B cell (primary cell): ENCODE results near the gene SGCG. TPM values are rescaled to one million over a fixed set of nuclear protein-coding genes. Genes with fewer than 3 reads are reported as not detected.

Source experiments
- ATAC-seq: fragments of 200-7000 bp; cut with Tn5 transposase; one replicate; pipeline ENCODE4 v1.10.0; 2021; ENCODE audit warnings: low read depth, mild to moderate bottlenecking, moderate number of reproducible peaks, moderate library complexity
- CTCF ChIA-PET: fragments of 350-600 bp; sonication (Branson Sonifier 250); formaldehyde crosslinking; loops from one replicate; lab custom pipeline; 2021; ENCODE audit warnings: antibody characterized with exemption, inconsistent platforms; lab: Charles Lee
- POLR2A ChIA-PET: fragments of 350-600 bp; sonication (Branson Sonifier 250); formaldehyde crosslinking; loops from one replicate; lab custom pipeline; 2021; ENCODE audit warnings: antibody characterized with exemption; lab: Charles Lee
- DNase-seq: peaks from one replicate; pipeline ENCODE4 v3.0.0; 2013
- H2AFZ ChIP-seq: 2 replicates; pipeline ENCODE4 v1.6.1; 2012; ENCODE audit warnings: mild to moderate bottlenecking, low read depth, low read length; ENCODE audit not compliant: insufficient read depth, poor library complexity, severe bottlenecking
- H3K27ac ChIP-seq, 2 donors: 1 replicate in 1 of 2; 2 replicates in 1 of 2; pipeline ENCODE4 v1.5.1; 2012 to 2013; ENCODE audit warnings: low read length in 2 of 2, mild to moderate bottlenecking in 2 of 2, moderate library complexity in 1 of 2
- H3K27me3 ChIP-seq, 4 experiments: fragments of 200-600 bp in 1 of 4; sonication (generic) in 1 of 4; replicated peaks in 1 of 4; 1 replicate in 2 of 4; 2 replicates in 2 of 4; pipeline versions ENCODE4 v1.6.1 to v1.7.0; 2013 to 2016; ENCODE audit warnings: low read length in 3 of 4, mild to moderate bottlenecking in 2 of 4, mixed read lengths in 1 of 4, moderate library complexity in 1 of 4; ENCODE audit not compliant: insufficient read depth in 4 of 4, control insufficient read depth in 3 of 4; ENCODE audit errors: control extremely low read depth in 1 of 4
- H3K36me3 ChIP-seq, 2 experiments: replicated peaks in 1 of 2; 1 replicate in 1 of 2; 2 replicates in 1 of 2; pipeline versions ENCODE4 v1.6.1 to v1.7.1; 2013; ENCODE audit warnings: low read length in 1 of 2; ENCODE audit not compliant: insufficient read depth in 2 of 2, control insufficient read depth in 1 of 2; ENCODE audit errors: control extremely low read depth in 1 of 2, extremely low read depth in 1 of 2
- H3K4me1 ChIP-seq, 2 donors: fragments of 200-600 bp in 1 of 2; sonication (generic) in 1 of 2; 1 replicate in 1 of 2; 2 replicates in 1 of 2; pipeline versions ENCODE4 v1.5.1 to v1.6.1; 2013 to 2017; ENCODE audit warnings: low read length in 2 of 2; ENCODE audit not compliant: control insufficient read depth in 2 of 2, insufficient read depth in 2 of 2
- H3K4me2 ChIP-seq: replicated peaks from 2 replicates; pipeline ENCODE3; 2012; ENCODE audit warnings: mild to moderate bottlenecking, low read depth, low read length; ENCODE audit not compliant: poor library complexity, severe bottlenecking
- H3K4me3 ChIP-seq, 5 experiments: fragments of 200-600 bp in 1 of 5; sonication (generic) in 1 of 5; 1 replicate in 3 of 5; 2 replicates in 2 of 5; pipeline versions ENCODE4 v1.5.1 to v1.7.0; 2011 to 2016; ENCODE audit warnings: low read length in 4 of 5, mild to moderate bottlenecking in 4 of 5, low read depth in 2 of 5, control low read depth in 1 of 5, moderate library complexity in 1 of 5; ENCODE audit not compliant: insufficient read depth in 1 of 5; ENCODE audit errors: control extremely low read depth in 1 of 5, extremely low read depth in 1 of 5
- H3K79me2 ChIP-seq: fragments of 200-600 bp; sonication (generic); one replicate; pipeline ENCODE4 v1.6.0; 2016; ENCODE audit warnings: low read length; ENCODE audit not compliant: control insufficient read depth, insufficient read depth
- H3K9ac ChIP-seq: fragments of 200-600 bp; sonication (generic); 2 replicates; pipeline ENCODE4 v1.6.1; 2017; ENCODE audit warnings: mild to moderate bottlenecking, low read length, moderate library complexity
- H3K9me3 ChIP-seq, 3 donors: one replicate each; pipeline versions ENCODE4 v1.6.1 to v1.7.1; 2013; ENCODE audit warnings: low read length in 2 of 3; ENCODE audit not compliant: control insufficient read depth in 2 of 3, insufficient read depth in 1 of 3; ENCODE audit errors: control extremely low read depth in 1 of 3
- H4K20me1 ChIP-seq: 2 replicates; pipeline ENCODE4 v1.6.0; 2012; ENCODE audit warnings: mild to moderate bottlenecking, low read length; ENCODE audit not compliant: insufficient read depth, control insufficient read depth, poor library complexity, severe bottlenecking
- H3K27ac Mint-ChIP-seq: one replicate; pipeline ENCODE4 v1.8.0; 2021; ENCODE audit warnings: mixed read lengths
- H3K27me3 Mint-ChIP-seq: one replicate; pipeline ENCODE4 v1.8.0; 2021; ENCODE audit warnings: mixed read lengths
- H3K4me1 Mint-ChIP-seq: one replicate; pipeline ENCODE4 v1.8.0; 2021; ENCODE audit warnings: mixed read lengths
- H3K4me3 Mint-ChIP-seq: one replicate; pipeline ENCODE4 v1.8.0; 2021; ENCODE audit warnings: mixed read lengths
- H3K9me3 Mint-ChIP-seq: one replicate; pipeline ENCODE4 v1.8.0; 2022; ENCODE audit warnings: mixed read lengths; ENCODE audit not compliant: insufficient read depth
- EZH2 ChIP-seq: IDR thresholded peaks from 2 replicates; pipeline ENCODE4 v1.6.1; 2012; ENCODE audit warnings: borderline replicate concordance, low read depth, mild to moderate bottlenecking, moderate library complexity, low read length; ENCODE audit not compliant: insufficient read depth, poor library complexity, severe bottlenecking
- WGBS: methylation state at CpG from one replicate; pipeline ENCODE4 v1.1.5; 2013; ENCODE audit warnings: missing lambda C conversion rate; ENCODE audit not compliant: insufficient coverage; 5-methylcytosine and 5-hydroxymethylcytosine counted together
- intact Hi-C: fragments of 100-400 bp; cut with micrococcal nuclease; formaldehyde crosslinking; loops from one replicate; pipeline ENCODE4 v1.10.0; 2022
- polyA plus RNA-seq: library from polyadenylated mRNA; depleted of rRNA; stranded (reverse); fragments of >200 nt; gene quantifications from 2 replicates; pipeline ENCODE4 v1.2.3, GENCODE V29; 2012
- total RNA-seq, 2 donors: library from RNA; stranded (reverse); fragments of 120-200 nt in 1 of 2; gene quantifications; 1 replicate in 1 of 2; 2 replicates in 1 of 2; pipeline versions ENCODE4 v1.2.3 to v1.2.4, GENCODE V29; 2013 to 2022
- TF ChIP-seq, protein P1 (sequence below): fragments of 200-600 bp; IDR thresholded peaks from one replicate; pipeline ENCODE4 v1.8.0; 2022; ENCODE audit warnings: antibody characterized with exemption, mild to moderate bottlenecking

SGCG gene
- total and polyA plus RNA-seq, 2 donors (not counting 1 experiment from before 2014, with no cell fraction given) = not detected

DNA sequence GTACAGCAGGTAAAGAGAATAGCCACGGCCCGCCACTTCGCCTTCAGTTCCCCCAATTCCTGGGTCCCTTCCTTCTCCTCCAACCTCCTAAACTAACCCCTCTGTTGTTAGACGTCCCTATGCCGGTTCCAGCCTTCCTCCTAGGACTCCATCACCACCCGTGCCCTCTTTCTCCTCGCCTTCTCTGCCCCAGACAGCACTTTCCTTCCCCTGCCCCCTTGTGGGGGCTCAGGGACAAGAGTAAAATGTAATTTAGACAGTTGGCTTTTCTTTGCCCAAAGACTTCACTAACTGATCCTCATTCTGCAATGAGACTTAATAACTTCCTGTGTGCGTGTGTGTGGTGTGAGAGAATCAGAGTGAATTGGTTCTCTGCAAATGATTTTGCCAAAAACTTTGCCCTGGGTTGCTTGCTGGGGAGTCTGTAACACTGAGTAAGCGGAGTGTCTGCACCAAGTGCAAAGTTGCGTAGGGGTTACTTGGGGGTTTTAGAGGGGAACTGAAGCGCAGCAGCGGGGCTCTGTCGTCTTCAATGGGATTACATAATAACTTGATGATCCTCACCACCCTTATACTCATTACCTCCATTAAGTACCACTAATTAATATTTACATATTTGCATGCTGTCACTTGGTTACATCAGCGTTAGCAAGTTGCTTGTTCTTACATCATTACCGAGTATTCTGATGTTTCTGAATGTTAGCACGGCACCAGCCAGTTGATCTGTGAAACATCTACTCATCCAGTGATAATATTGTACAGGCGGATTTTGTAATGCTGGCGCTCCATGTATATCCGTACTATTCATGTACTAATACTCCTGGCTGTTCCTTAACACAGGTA lies 19.9 kb upstream of the SGCG start:
- Histone ChIP-seq H3K4me2 (no peak overlapping the region), H4K20me1 (no peaks in the 10 kb centered on the region), H3K36me3 (no peaks in the 10 kb centered on the region), H3K27me3 (peaks cover 0 to 15% (median 3%) of the 10 kb centered on the region in 4 experiments), H3K27ac (no peak overlapping the region), H3K4me3 (no peak overlapping the region), H3K79me2 (no peaks in the 10 kb centered on the region), H3K4me1 (no peaks in the 10 kb centered on the region), H3K9me3 (peaks cover 0 to 5% (median 0%) of the 10 kb centered on the region in 3 donors), H2AFZ (no peak overlapping the region), H3K9ac (no peak overlapping the region)
- H3K4me1 Mint-ChIP-seq = peaks cover 1% of the 10 kb centered on the region
- intact Hi-C loops = no loop called here
- peaks cover 3% of the 10 kb centered on the region for H3K9me3 Mint-ChIP-seq
- DNase-seq = no peak
- no peak for ATAC-seq
- ChIA-PET CTCF (no interaction called here), POLR2A (no interaction called here)
- no peak overlapping the region for H3K4me3 Mint-ChIP-seq
- 37% methylated on average over 7 of the region's 19 CpGs for WGBS
- no peak overlapping the region for H3K27ac Mint-ChIP-seq
- TF ChIP-seq EZH2 = no peak
- TF ChIP-seq, protein P1, sequence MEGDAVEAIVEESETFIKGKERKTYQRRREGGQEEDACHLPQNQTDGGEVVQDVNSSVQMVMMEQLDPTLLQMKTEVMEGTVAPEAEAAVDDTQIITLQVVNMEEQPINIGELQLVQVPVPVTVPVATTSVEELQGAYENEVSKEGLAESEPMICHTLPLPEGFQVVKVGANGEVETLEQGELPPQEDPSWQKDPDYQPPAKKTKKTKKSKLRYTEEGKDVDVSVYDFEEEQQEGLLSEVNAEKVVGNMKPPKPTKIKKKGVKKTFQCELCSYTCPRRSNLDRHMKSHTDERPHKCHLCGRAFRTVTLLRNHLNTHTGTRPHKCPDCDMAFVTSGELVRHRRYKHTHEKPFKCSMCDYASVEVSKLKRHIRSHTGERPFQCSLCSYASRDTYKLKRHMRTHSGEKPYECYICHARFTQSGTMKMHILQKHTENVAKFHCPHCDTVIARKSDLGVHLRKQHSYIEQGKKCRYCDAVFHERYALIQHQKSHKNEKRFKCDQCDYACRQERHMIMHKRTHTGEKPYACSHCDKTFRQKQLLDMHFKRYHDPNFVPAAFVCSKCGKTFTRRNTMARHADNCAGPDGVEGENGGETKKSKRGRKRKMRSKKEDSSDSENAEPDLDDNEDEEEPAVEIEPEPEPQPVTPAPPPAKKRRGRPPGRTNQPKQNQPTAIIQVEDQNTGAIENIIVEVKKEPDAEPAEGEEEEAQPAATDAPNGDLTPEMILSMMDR = no peak
- peaks cover 24% of the 10 kb centered on the region for H3K27me3 Mint-ChIP-seq

DNA sequence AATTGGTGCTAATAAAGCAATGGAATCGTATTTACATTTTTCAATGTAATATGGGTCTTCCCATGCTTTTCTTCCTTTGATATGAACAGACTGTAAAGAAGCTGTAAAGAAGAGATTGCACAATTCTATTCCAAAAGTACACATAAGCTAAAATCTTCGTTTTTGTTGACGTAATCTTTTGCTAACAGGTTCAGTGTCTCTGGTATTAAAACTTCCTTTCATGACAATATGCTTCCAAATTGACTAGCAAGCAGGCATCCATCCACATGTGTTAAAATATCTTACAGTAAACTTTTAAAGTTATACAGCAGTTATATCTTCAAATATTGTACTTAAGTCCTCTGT lies 19.3 kb upstream of the SGCG start:
- 100% methylated on average over 1 of the region's 3 CpGs for WGBS
- POLR2A ChIA-PET = no interaction called here
- TF ChIP-seq, protein P1 = no peak
- TF ChIP-seq EZH2 = no peak

More for the DNA sequence above, 19.3 kb upstream of the SGCG start:
- Histone ChIP-seq H3K4me2 (no peak overlapping the region), H3K79me2 (no peaks in the 10 kb centered on the region), H3K4me3 (no peak overlapping the region), H3K36me3 (no peaks in the 10 kb centered on the region), H3K9ac (no peak overlapping the region), H4K20me1 (no peaks in the 10 kb centered on the region), H3K9me3 (peaks cover 0 to 5% (median 0%) of the 10 kb centered on the region in 3 donors), H3K27ac (no peak overlapping the region), H3K27me3 (peaks cover 0 to 15% (median 3%) of the 10 kb centered on the region in 4 experiments), H3K4me1 (no peaks in the 10 kb centered on the region), H2AFZ (no peak overlapping the region)
- H3K27me3 Mint-ChIP-seq = peaks cover 24% of the 10 kb centered on the region
- intact Hi-C loops = no loop called here
- H3K4me3 Mint-ChIP-seq = no peak overlapping the region
- H3K27ac Mint-ChIP-seq = no peak overlapping the region
- peaks cover 1% of the 10 kb centered on the region for H3K4me1 Mint-ChIP-seq
- DNase-seq (no peak), ATAC-seq (no peak)
- peaks cover 3% of the 10 kb centered on the region for H3K9me3 Mint-ChIP-seq
- CTCF ChIA-PET = interaction anchor here (0.9 kb wide), 1 partner anchor 9 kb away, joined by 3 read pairs; no protein-coding TSS in a partner anchor
